ENCODE data around the gene MTF1. TPM values are rescaled to one million over a fixed set of nuclear protein-coding genes. Genes with fewer than 3 reads are reported as not detected.

Gene MTF1
- polyA plus RNA-seq, 1 donor from 2014 or later, result 3.7 TPM

- H4K20me1 ChIP-seq (ENCODE audit: insufficient read depth), result no peaks in the 10 kb centered on the region
- H3F3A ChIP-seq (ENCODE audit: insufficient read depth, low read length, poor library complexity, severe bottlenecking), result peaks cover 4% of the 10 kb centered on the region
- H3K9me3 ChIP-seq (ENCODE audit: low read length), result no peaks in the 10 kb centered on the region
- H3K4me3 ChIP-seq (ENCODE audit: low read length), result peak overlapping the region; percentile 81
- H2AFZ ChIP-seq (ENCODE audit: low read depth, low read length), result peak overlapping the region; percentile 58
- TF ChIP-seq TAF1 (IDR thresholded peaks at IDR 0.05; ENCODE audit: low read depth) (no peak), EP300 (conservative IDR thresholded peaks at IDR 0.05; ENCODE audit: poor library complexity, severe bottlenecking) (peak; percentile 38)
- no peaks in the 10 kb centered on the region for H3K27me3 ChIP-seq (ENCODE audit: insufficient read depth, low read depth, low read length)
- H3K79me2 ChIP-seq (replicated peaks; ENCODE audit: insufficient read depth, low read length), result peaks cover 34% of the 10 kb centered on the region
- H3K9ac ChIP-seq (ENCODE audit: low read length), result peak overlapping the region; percentile 77
- peak overlapping the region; percentile 93 for H3K4me2 ChIP-seq (ENCODE audit: low read length)
- no peaks in the 10 kb centered on the region for H3K36me3 ChIP-seq (ENCODE audit: insufficient read depth, low read length)
- H3K9me2 ChIP-seq (ENCODE audit: insufficient read depth, low read length), result no peaks in the 10 kb centered on the region
- peak overlapping the region; percentile 86 for H3K27ac ChIP-seq (ENCODE audit: low read length)
Measured at GRCh38 chr1:37858931-37859506, 373 bp downstream of the MTF1 start.

GRCh38 chr1:37854406-37854805 lies 5.0 kb downstream of the MTF1 start:
- H3K9me2 ChIP-seq (ENCODE audit: insufficient read depth, low read length), result no peaks in the 10 kb centered on the region
- TF ChIP-seq SMC3 (conservative IDR thresholded peaks at IDR 0.05; ENCODE audit: poor library complexity) (no peak), POLR2AphosphoS5 (IDR thresholded peaks at IDR 0.05) (no peak), EZH2 (IDR thresholded peaks at IDR 0.05; ENCODE audit: borderline replicate concordance, insufficient read depth, low read length, poor library complexity, severe bottlenecking) (no peak), RAD21 (conservative IDR thresholded peaks at IDR 0.05) (no peak), EP300 (conservative IDR thresholded peaks at IDR 0.05; ENCODE audit: poor library complexity, severe bottlenecking) (no peak), CTCF (IDR thresholded peaks at IDR 0.05; ENCODE audit: poor library complexity, severe bottlenecking) (no peak), MXI1 (conservative IDR thresholded peaks at IDR 0.05; ENCODE audit: poor library complexity, severe bottlenecking) (no peak), TAF1 (IDR thresholded peaks at IDR 0.05; ENCODE audit: low read depth) (no peak), REST (IDR thresholded peaks at IDR 0.05; ENCODE audit: borderline replicate concordance) (no peak)
- H3K9me3 ChIP-seq (ENCODE audit: low read length), result no peaks in the 10 kb centered on the region
- no peaks in the 10 kb centered on the region for H3F3A ChIP-seq (ENCODE audit: insufficient read depth, low read length, poor library complexity, severe bottlenecking)
- peak overlapping the region; percentile 32 for H3K4me3 ChIP-seq (ENCODE audit: low read length)
- H3K27ac ChIP-seq (ENCODE audit: low read length), result no peak overlapping the region
- H3K27me3 ChIP-seq (ENCODE audit: insufficient read depth, low read depth, low read length), result no peaks in the 10 kb centered on the region
- H3K36me3 ChIP-seq (ENCODE audit: insufficient read depth, low read length), result no peaks in the 10 kb centered on the region
- H3K4me2 ChIP-seq (ENCODE audit: low read length), result no peak overlapping the region
- no peaks in the 10 kb centered on the region for H4K20me1 ChIP-seq (ENCODE audit: insufficient read depth)
- peaks cover 57% of the 10 kb centered on the region for H3K79me2 ChIP-seq (replicated peaks; ENCODE audit: insufficient read depth, low read length)
- no peak overlapping the region for H2AFZ ChIP-seq (ENCODE audit: low read depth, low read length)
- H3K9ac ChIP-seq (ENCODE audit: low read length), result no peak overlapping the region

All from neural cell (in vitro differentiated cells).